DND-41 (cell line): ENCODE measurements around the gene UQCC2.

ENCODE experiments used
- ATAC-seq: fragments of 200-7000 bp; cut with Tn5 transposase; 3 replicates; pipeline ENCODE4 v1.9.1; 2021; ENCODE audit warnings: low read depth; ENCODE audit not compliant: insufficient read depth
- DNase-seq: peaks from one replicate; pipeline ENCODE4 v3.0.0-alpha.2; 2020
- H2AFZ ChIP-seq: 2 replicates; pipeline ENCODE4 v1.6.0; 2012; ENCODE audit warnings: low read depth, low read length
- H3K27ac ChIP-seq: 2 replicates; pipeline ENCODE4 v1.5.1; 2012; ENCODE audit warnings: low read length, inconsistent platforms
- H3K27me3 ChIP-seq: fragments of 200-600 bp; sonication (generic); 2 replicates; pipeline ENCODE4 v1.6.0; 2012; ENCODE audit warnings: low read length, mild to moderate bottlenecking, inconsistent platforms; ENCODE audit not compliant: insufficient read depth, poor library complexity
- H3K36me3 ChIP-seq: 2 replicates; pipeline ENCODE4 v1.5.1; 2012; ENCODE audit warnings: low read length, inconsistent platforms; ENCODE audit not compliant: insufficient read depth
- H3K4me1 ChIP-seq: 2 replicates; pipeline ENCODE4 v1.5.1; 2012; ENCODE audit warnings: mild to moderate bottlenecking, low read length; ENCODE audit not compliant: insufficient read depth
- H3K4me2 ChIP-seq: 2 replicates; pipeline ENCODE4 v1.6.0; 2012; ENCODE audit warnings: mild to moderate bottlenecking, moderate library complexity, low read length, inconsistent platforms; ENCODE audit not compliant: insufficient read depth
- H3K4me3 ChIP-seq, 2 experiments: fragments of 200-600 bp in 1 of 2; shearing (Covaris generic) in 1 of 2; 2 replicates each; pipeline ENCODE4 v1.5.1; 2012 to 2016; ENCODE audit warnings: inconsistent platforms in 2 of 2, low read length in 2 of 2, mild to moderate bottlenecking in 2 of 2, low read depth in 1 of 2, moderate library complexity in 1 of 2
- H3K79me2 ChIP-seq: 2 replicates; pipeline ENCODE4 v1.6.0; 2012; ENCODE audit warnings: low read length, inconsistent platforms; ENCODE audit not compliant: insufficient read depth
- H3K9ac ChIP-seq: 2 replicates; pipeline ENCODE4 v1.6.0; 2012; ENCODE audit warnings: low read depth, mild to moderate bottlenecking, inconsistent platforms, low read length, moderate library complexity
- H3K9me3 ChIP-seq: 2 replicates; pipeline ENCODE4 v1.5.1; 2012; ENCODE audit warnings: low read length, moderate library complexity, mild to moderate bottlenecking, inconsistent platforms; ENCODE audit not compliant: insufficient read depth, severe bottlenecking
- H4K20me1 ChIP-seq: 2 replicates; pipeline ENCODE4 v1.6.0; 2012; ENCODE audit warnings: low read length; ENCODE audit not compliant: insufficient read depth
- CTCF ChIP-seq: IDR thresholded peaks from 2 replicates; pipeline ENCODE4 v1.5.1; 2012; ENCODE audit warnings: borderline replicate concordance, low read length, moderate library complexity, mild to moderate bottlenecking; ENCODE audit not compliant: poor library complexity, severe bottlenecking; ENCODE audit errors: extremely low read depth
- EZH2 ChIP-seq: IDR thresholded peaks from 3 replicates; pipeline ENCODE4 v1.6.1; 2012; ENCODE audit warnings: borderline replicate concordance, low read depth, mild to moderate bottlenecking, moderate library complexity, low read length, inconsistent platforms; ENCODE audit not compliant: severe bottlenecking

Gene UQCC2

GRCh38 chr6:33714385-33715040 lies 3.0 kb upstream of the UQCC2 start:
- DNase-seq: no peak

GRCh38 chr6:33713786-33714185 lies 2.3 kb upstream of the UQCC2 start:
- ATAC-seq: no peak
- peaks cover 29% of the 10 kb centered on the region for H3K4me1 ChIP-seq
- H3K4me2 ChIP-seq: no peak overlapping the region

More at GRCh38 chr6:33714385-33715040, 3.0 kb upstream of the UQCC2 start:
- Histone ChIP-seq H3K4me2 (no peak overlapping the region), H3K9ac (no peak overlapping the region), H3K27me3 (no peaks in the 10 kb centered on the region), H3K9me3 (no peaks in the 10 kb centered on the region), H3K36me3 (peaks cover 13% of the 10 kb centered on the region), H3K27ac (no peak overlapping the region), H3K4me3 (no peak overlapping the region), H3K4me1 (peaks cover 25% of the 10 kb centered on the region), H3K79me2 (peaks cover 17% of the 10 kb centered on the region), H4K20me1 (no peaks in the 10 kb centered on the region), H2AFZ (no peak overlapping the region)
- ATAC-seq: no peak
- TF ChIP-seq CTCF: no peak
- TF ChIP-seq EZH2: no peak

GRCh38 chr6:33712914-33713313 lies 1.4 kb upstream of the UQCC2 start:
- Histone ChIP-seq H2AFZ (no peak overlapping the region), H3K9ac (no peak overlapping the region), H3K27me3 (no peaks in the 10 kb centered on the region), H3K36me3 (peaks cover 29% of the 10 kb centered on the region), H4K20me1 (no peaks in the 10 kb centered on the region), H3K27ac (no peak overlapping the region), H3K9me3 (no peaks in the 10 kb centered on the region), H3K79me2 (peaks cover 22% of the 10 kb centered on the region), H3K4me3 (no peak overlapping the region), H3K4me1 (peaks cover 30% of the 10 kb centered on the region), H3K4me2 (no peak overlapping the region)
- no peak for DNase-seq
- ATAC-seq: no peak
- TF ChIP-seq CTCF (no peak), EZH2 (no peak)

More at GRCh38 chr6:33713786-33714185, 2.3 kb upstream of the UQCC2 start:
- Histone ChIP-seq H3K27ac (no peak overlapping the region), H2AFZ (no peak overlapping the region), H3K36me3 (peaks cover 21% of the 10 kb centered on the region), H3K79me2 (peaks cover 19% of the 10 kb centered on the region), H3K4me3 (no peak overlapping the region), H4K20me1 (no peaks in the 10 kb centered on the region), H3K9ac (no peak overlapping the region), H3K9me3 (no peaks in the 10 kb centered on the region), H3K27me3 (no peaks in the 10 kb centered on the region)
- no peak for TF ChIP-seq EZH2
- DNase-seq: no peak

GRCh38 chr6:33710296-33711121 lies 991 bp downstream of the UQCC2 start:
- H3K4me3 ChIP-seq: peak overlapping the region; percentile 48 to 62
- peak overlapping the region; percentile 90 for H2AFZ ChIP-seq
- TF ChIP-seq CTCF (no peak), EZH2 (no peak)
- H3K4me1 ChIP-seq: peaks cover 30% of the 10 kb centered on the region
- H3K9me3 ChIP-seq: no peaks in the 10 kb centered on the region
- ATAC-seq: peak; percentile 18
- H3K36me3 ChIP-seq: peaks cover 34% of the 10 kb centered on the region
- peak overlapping the region; percentile 97 for H3K27ac ChIP-seq
- peak overlapping the region; percentile 81 for H3K9ac ChIP-seq
- peak overlapping the region; percentile 91 for H3K4me2 ChIP-seq
- peak; percentile 33 for DNase-seq
- H3K27me3 ChIP-seq: no peaks in the 10 kb centered on the region
- peaks cover 22% of the 10 kb centered on the region for H3K79me2 ChIP-seq
- H4K20me1 ChIP-seq: 0 out of 2 replicates have a peak, but pooled peaks cover 3% of the 10 kb centered on the region
